Gastroesophageal sphincter (tissue), 4 donors: ENCODE data around the gene CASTOR2. TPM values are rescaled to one million over a fixed set of nuclear protein-coding genes. Genes with fewer than 3 reads are reported as not detected.
"Not testable (repeated sequence)": the region's sequence is repeated elsewhere in the genome, so short reads cannot be mapped to it uniquely, and the experiment has no call there.

Experiments used
- ATAC-seq: fragments of 150-250 bp; one replicate; pipeline ENCODE4 v1.9.1; 2016; ENCODE audit warnings: mild to moderate bottlenecking, moderate library complexity
- H3K27ac ChIP-seq, 4 donors: fragments of 200-600 bp; sonication (generic) in 3 of 4; 1 replicate in 3 of 4; 2 replicates in 1 of 4; pipeline ENCODE4 v1.5.1; 2016 to 2019
- H3K27me3 ChIP-seq: fragments of 200-600 bp; sonication (generic); one replicate; pipeline ENCODE4 v1.5.1; 2019
- H3K36me3 ChIP-seq, 2 donors: fragments of 200-600 bp; sonication (generic); one replicate each; pipeline ENCODE4 v1.5.1; 2019; ENCODE audit warnings: control low read depth in 1 of 2
- H3K4me1 ChIP-seq, 3 donors: fragments of 200-600 bp; sonication (generic); 1 replicate in 2 of 3; 2 replicates in 1 of 3; pipeline ENCODE4 v1.5.1; 2016 to 2019; ENCODE audit warnings: control low read depth in 2 of 3
- H3K4me3 ChIP-seq, 2 donors: fragments of 200-600 bp; sonication (generic); one replicate each; pipeline ENCODE4 v1.5.1; 2019; ENCODE audit warnings: mild to moderate bottlenecking in 1 of 2, moderate library complexity in 1 of 2
- H3K9me3 ChIP-seq, 3 donors: fragments of 200-600 bp; sonication (generic); one replicate each; pipeline ENCODE4 v1.5.1; 2017 to 2019; ENCODE audit warnings: control low read depth in 2 of 3
- EP300 ChIP-seq: sonication (generic); formaldehyde crosslinking; IDR thresholded peaks from one replicate; pipeline ENCODE4 v1.6.1; 2017; ENCODE audit warnings: antibody characterized with exemption, mild to moderate bottlenecking
- POLR2A ChIP-seq, 2 donors: fragments of 450-650 bp; IDR thresholded peaks; one replicate each; pipeline ENCODE4 v1.6.1; 2017; ENCODE audit warnings: antibody characterized with exemption in 2 of 2, mild to moderate bottlenecking in 2 of 2, moderate library complexity in 1 of 2
- POLR2AphosphoS5 ChIP-seq: sonication (generic); formaldehyde crosslinking; IDR thresholded peaks from one replicate; pipeline ENCODE4 v1.6.1; 2017; ENCODE audit warnings: antibody characterized with exemption
- WGBS, 2 donors: methylation state at CpG; one replicate each; pipeline ENCODE4 v1.1.5; 2018; ENCODE audit warnings: low coverage in 1 of 2; 5-methylcytosine and 5-hydroxymethylcytosine counted together
- total RNA-seq, 4 donors: library from RNA; depleted of rRNA; stranded (reverse); fragments of >200 nt; gene quantifications; one replicate each; pipeline ENCODE4 v1.1.0, GENCODE V29; 2016
- TF ChIP-seq, protein P1 (sequence below), 4 experiments: fragments of 200-600 bp in 2 of 4; fragments of 450-650 bp in 2 of 4; sonication (generic) in 1 of 4; IDR thresholded peaks; one replicate each; pipeline ENCODE4 v1.5.1; 2017 to 2019; ENCODE audit warnings: antibody characterized with exemption in 4 of 4, mild to moderate bottlenecking in 2 of 4, moderate library complexity in 2 of 4

CASTOR2 gene
- total RNA-seq, 4 donors from 2014 or later, result 6.8 to 30.5 (median 14.6) TPM

DNA sequence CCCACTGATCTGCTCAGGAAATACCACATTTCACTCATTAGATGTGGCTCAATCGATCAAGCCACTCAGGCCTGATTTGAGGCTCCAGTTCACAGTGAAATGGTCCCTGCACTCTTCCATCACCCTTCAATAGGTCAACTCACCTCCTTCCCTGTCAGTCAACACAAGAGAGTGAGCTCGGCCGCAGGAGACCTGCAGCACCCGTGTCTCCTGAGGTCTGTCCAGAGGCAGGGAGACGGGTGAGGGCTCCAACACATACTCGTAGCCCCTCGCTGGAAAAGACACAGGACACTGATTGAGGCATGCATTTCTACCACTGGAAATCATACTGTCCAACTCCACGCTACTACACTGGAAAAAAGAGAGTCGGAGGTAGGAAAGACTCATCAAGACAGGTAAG, 102.0 kb downstream of the CASTOR2 start:
- no peak for ATAC-seq
- TF ChIP-seq POLR2A (IDR thresholded peaks at IDR 0.05), result no peak
- TF ChIP-seq, protein P1, sequence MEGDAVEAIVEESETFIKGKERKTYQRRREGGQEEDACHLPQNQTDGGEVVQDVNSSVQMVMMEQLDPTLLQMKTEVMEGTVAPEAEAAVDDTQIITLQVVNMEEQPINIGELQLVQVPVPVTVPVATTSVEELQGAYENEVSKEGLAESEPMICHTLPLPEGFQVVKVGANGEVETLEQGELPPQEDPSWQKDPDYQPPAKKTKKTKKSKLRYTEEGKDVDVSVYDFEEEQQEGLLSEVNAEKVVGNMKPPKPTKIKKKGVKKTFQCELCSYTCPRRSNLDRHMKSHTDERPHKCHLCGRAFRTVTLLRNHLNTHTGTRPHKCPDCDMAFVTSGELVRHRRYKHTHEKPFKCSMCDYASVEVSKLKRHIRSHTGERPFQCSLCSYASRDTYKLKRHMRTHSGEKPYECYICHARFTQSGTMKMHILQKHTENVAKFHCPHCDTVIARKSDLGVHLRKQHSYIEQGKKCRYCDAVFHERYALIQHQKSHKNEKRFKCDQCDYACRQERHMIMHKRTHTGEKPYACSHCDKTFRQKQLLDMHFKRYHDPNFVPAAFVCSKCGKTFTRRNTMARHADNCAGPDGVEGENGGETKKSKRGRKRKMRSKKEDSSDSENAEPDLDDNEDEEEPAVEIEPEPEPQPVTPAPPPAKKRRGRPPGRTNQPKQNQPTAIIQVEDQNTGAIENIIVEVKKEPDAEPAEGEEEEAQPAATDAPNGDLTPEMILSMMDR (IDR thresholded peaks at IDR 0.05), result no peak
- no peak for TF ChIP-seq POLR2AphosphoS5
- no peak for TF ChIP-seq EP300

DNA sequence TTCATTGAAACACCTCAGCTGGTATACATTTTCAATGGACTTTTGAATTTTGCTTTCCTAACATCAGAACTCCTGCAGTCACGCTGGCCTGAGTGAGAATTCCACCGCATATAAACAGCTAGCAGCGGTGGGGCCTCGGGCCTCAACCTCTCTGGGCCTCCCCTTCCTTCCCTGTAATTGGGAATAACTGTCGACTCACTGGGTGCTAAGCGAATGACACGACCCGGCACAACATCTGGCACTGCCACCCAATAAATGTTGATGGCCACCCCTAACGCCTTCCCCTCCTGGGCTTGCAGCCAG, 108.4 kb downstream of the CASTOR2 start:
- peaks cover 0 to 36% of the 10 kb centered on the region in 2 donors for H3K36me3 ChIP-seq
- no peaks in the 10 kb centered on the region for H3K27me3 ChIP-seq
- peak overlapping the region; percentile 74 to 94 (median 92) for H3K27ac ChIP-seq
- H3K4me3 ChIP-seq, result peak overlapping the region; percentile 80 to 90
- 2% methylated on average over 6 of the region's 9 CpGs; no CpG with 5 or more reads in 1 of the 2 donors for WGBS, 2 donors
- no peak for ATAC-seq
- TF ChIP-seq, protein P1 (IDR thresholded peaks at IDR 0.05), result no peak
- TF ChIP-seq POLR2A (IDR thresholded peaks at IDR 0.05) (no peak), EP300 (no peak), POLR2AphosphoS5 (no peak)
- H3K4me1 ChIP-seq, result peaks cover 0 to 27% (median 7%) of the 10 kb centered on the region in 3 donors
- H3K9me3 ChIP-seq, result no peaks in the 10 kb centered on the region

More for the DNA sequence above, 102.0 kb downstream of the CASTOR2 start:
- no peaks in the 10 kb centered on the region for H3K9me3 ChIP-seq
- 86 to 97% methylated on average over 2 to 4 of the region's 9 CpGs for WGBS, 2 donors
- H3K4me3 ChIP-seq, result no peak overlapping the region
- H3K27me3 ChIP-seq, result no peaks in the 10 kb centered on the region
- peaks cover 0 to 100% of the 10 kb centered on the region in 2 donors for H3K36me3 ChIP-seq
- no peak overlapping the region for H3K27ac ChIP-seq
- H3K4me1 ChIP-seq, result peaks cover 0 to 5% (median 0%) of the 10 kb centered on the region in 3 donors

GRCh38 chr7:75074262-75074641, 109.7 kb downstream of the CASTOR2 start:
- H3K27me3 ChIP-seq, H3K9me3 ChIP-seq, ATAC-seq: not testable (repeated sequence)
- peak overlapping the region; percentile 75 to 94 (median 92) for H3K27ac ChIP-seq
- WGBS, 2 donors, result 40 to 100% methylated on average over 1 to 2 of the region's 8 CpGs
- peak overlapping the region; percentile 80 to 90 for H3K4me3 ChIP-seq
- peaks cover 0 to 27% (median 7%) of the 10 kb centered on the region in 3 donors for H3K4me1 ChIP-seq
- H3K36me3 ChIP-seq, result peaks cover 0 to 23% of the 10 kb centered on the region in 2 donors

Other genes starting within 250 kb of the CASTOR2 start
- gene NCF1, start 190.7 kb upstream of the CASTOR2 start, total RNA-seq, result 1 to 10 TPM in 3 of 4 donors, under 1 TPM in 1; 0.93 to 5.7 (median 2.3) TPM
- 10 to 100 TPM in 3 of 4 donors, 1 to 10 TPM in 1; 7.9 to 45.6 (median 31.9) TPM for gene GTF2IRD2, start 113.1 kb upstream of the CASTOR2 start, total RNA-seq
- gene RCC1L, start 109.1 kb downstream of the CASTOR2 start, total RNA-seq, result 10 to 100 TPM; 49.5 to 75.0 (median 60.8) TPM
- 100 to 1,000 TPM in 1 of 4 donors, 10 to 100 TPM in 3; 60.1 to 106 (median 71.2) TPM for gene GTF2IRD2B, start 127.9 kb downstream of the CASTOR2 start, total RNA-seq